ENCODE data around the gene RNF144B. TPM values are rescaled to one million over a fixed set of nuclear protein-coding genes. Genes with fewer than 3 reads are reported as not detected.

Gene RNF144B
- total and polyA plus RNA-seq, 2 donors (not counting 1 experiment from before 2014, with no cell fraction given) = 0.61 to 0.83 TPM

DNA sequence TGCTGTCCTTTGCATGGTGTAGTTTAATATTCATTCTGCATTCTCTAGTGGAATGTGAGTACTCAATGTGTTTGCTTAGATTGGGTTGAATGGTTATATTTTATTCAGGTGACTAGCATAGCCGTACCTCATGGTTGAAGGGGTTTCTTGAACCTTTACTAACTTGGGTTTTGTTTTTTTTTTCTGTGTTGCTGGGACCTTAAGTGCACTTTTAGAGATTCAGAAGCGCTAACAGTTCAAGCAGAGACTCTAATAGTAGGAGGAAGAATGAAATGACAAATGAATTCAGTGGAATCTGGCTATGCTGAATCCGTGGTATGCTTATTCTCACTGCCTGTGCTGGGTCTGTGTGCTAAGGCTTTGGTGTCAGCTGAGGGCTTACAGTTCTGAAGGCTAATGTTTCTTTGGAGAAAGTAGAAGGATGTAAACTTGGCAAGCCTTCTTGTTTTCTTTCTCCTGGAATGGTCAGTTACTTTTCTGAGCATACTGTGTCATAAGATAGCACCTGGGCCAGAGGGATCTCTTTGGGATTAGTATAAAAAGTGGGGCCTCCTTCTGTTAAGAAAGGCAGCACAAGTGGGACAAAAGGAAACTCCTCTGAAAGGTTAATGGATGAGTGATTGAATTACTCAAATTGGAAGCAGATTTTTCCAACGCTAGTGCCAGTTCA is 28.7 kb downstream of the RNF144B start:
- no peak overlapping the region for H3K4me3 ChIP-seq (replicated peaks in 1 of 4; ENCODE audit: control extremely low read depth in 1 of 4, insufficient read depth in 1 of 4, low read depth in 3 of 4, low read length in 4 of 4)
- no peak overlapping the region for H3K4me2 ChIP-seq (ENCODE audit: extremely low read depth, insufficient read depth, low read length)
- TF ChIP-seq, protein P1, sequence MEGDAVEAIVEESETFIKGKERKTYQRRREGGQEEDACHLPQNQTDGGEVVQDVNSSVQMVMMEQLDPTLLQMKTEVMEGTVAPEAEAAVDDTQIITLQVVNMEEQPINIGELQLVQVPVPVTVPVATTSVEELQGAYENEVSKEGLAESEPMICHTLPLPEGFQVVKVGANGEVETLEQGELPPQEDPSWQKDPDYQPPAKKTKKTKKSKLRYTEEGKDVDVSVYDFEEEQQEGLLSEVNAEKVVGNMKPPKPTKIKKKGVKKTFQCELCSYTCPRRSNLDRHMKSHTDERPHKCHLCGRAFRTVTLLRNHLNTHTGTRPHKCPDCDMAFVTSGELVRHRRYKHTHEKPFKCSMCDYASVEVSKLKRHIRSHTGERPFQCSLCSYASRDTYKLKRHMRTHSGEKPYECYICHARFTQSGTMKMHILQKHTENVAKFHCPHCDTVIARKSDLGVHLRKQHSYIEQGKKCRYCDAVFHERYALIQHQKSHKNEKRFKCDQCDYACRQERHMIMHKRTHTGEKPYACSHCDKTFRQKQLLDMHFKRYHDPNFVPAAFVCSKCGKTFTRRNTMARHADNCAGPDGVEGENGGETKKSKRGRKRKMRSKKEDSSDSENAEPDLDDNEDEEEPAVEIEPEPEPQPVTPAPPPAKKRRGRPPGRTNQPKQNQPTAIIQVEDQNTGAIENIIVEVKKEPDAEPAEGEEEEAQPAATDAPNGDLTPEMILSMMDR (conservative IDR thresholded peaks at IDR 0.05 in 1 of 2, IDR thresholded peaks at IDR 0.05 in 1 of 2; ENCODE audit: low read depth in 1 of 2, low read length in 2 of 2) = no peak
- TF ChIP-seq EZH2 (IDR thresholded peaks at IDR 0.05; ENCODE audit: low read length, missing control alignments) = no peak
- H4K20me1 ChIP-seq (ENCODE audit: control insufficient read depth, extremely low read depth, insufficient read depth, low read length) = no peaks in the 10 kb centered on the region
- no peak overlapping the region for H3K27ac ChIP-seq (ENCODE audit: insufficient read depth, low read length)
- H3K4me1 ChIP-seq (ENCODE audit: control insufficient read depth, extremely low read depth, insufficient read depth, low read length) = no peaks in the 10 kb centered on the region
- H3K79me2 ChIP-seq (ENCODE audit: control insufficient read depth, insufficient read depth, low read length) = no peaks in the 10 kb centered on the region
- no peaks in the 10 kb centered on the region for H3K9me3 ChIP-seq (ENCODE audit: control insufficient read depth, insufficient read depth, low read depth, low read length)
- H3K27me3 ChIP-seq (ENCODE audit: control insufficient read depth, insufficient read depth, low read length) = no peaks in the 10 kb centered on the region
- peak in 1 of 2 donors; percentile 64 for DNase-seq (ENCODE audit: low read depth in 2 of 2)
- no peak overlapping the region for H3K9ac ChIP-seq (ENCODE audit: insufficient read depth, low read length)
- H2AFZ ChIP-seq (ENCODE audit: low read length) = no peak overlapping the region
- H3K36me3 ChIP-seq (ENCODE audit: control insufficient read depth, insufficient read depth, low read length) = no peaks in the 10 kb centered on the region

DNA sequence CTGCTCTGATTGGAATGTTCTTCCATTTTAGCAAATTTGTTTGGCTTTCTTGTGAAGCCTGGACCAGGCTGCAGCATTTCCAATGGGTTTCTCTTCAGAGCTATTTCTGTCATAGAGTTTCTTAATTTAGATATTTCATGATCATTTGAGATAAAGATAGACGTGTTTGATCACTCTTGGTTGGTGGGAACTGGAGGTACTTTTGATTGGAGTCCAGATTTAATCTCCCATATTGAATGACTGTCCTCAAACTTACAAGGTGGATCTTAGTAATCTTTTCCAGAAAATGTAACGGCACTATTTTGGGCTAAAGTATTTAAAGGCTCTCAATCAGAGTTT is 29.2 kb downstream of the RNF144B start:
- no peaks in the 10 kb centered on the region for H3K79me2 ChIP-seq (ENCODE audit: control insufficient read depth, insufficient read depth, low read length)
- H3K4me2 ChIP-seq (ENCODE audit: extremely low read depth, insufficient read depth, low read length) = no peak overlapping the region
- H3K9ac ChIP-seq (ENCODE audit: insufficient read depth, low read length) = no peak overlapping the region
- no peaks in the 10 kb centered on the region for H3K27me3 ChIP-seq (ENCODE audit: control insufficient read depth, insufficient read depth, low read length)
- no peak overlapping the region for H3K4me3 ChIP-seq (replicated peaks in 1 of 4; ENCODE audit: control extremely low read depth in 1 of 4, insufficient read depth in 1 of 4, low read depth in 3 of 4, low read length in 4 of 4)
- H3K9me3 ChIP-seq (ENCODE audit: control insufficient read depth, insufficient read depth, low read depth, low read length) = no peaks in the 10 kb centered on the region
- H3K36me3 ChIP-seq (ENCODE audit: control insufficient read depth, insufficient read depth, low read length) = no peaks in the 10 kb centered on the region
- H4K20me1 ChIP-seq (ENCODE audit: control insufficient read depth, extremely low read depth, insufficient read depth, low read length) = no peaks in the 10 kb centered on the region
- no peak for DNase-seq (ENCODE audit: low read depth in 2 of 2)
- H3K4me1 ChIP-seq (ENCODE audit: control insufficient read depth, extremely low read depth, insufficient read depth, low read length) = no peaks in the 10 kb centered on the region
- H3K27ac ChIP-seq (ENCODE audit: insufficient read depth, low read length) = no peak overlapping the region
- TF ChIP-seq, protein P1 (conservative IDR thresholded peaks at IDR 0.05 in 1 of 2, IDR thresholded peaks at IDR 0.05 in 1 of 2; ENCODE audit: low read depth in 1 of 2, low read length in 2 of 2) = no peak
- TF ChIP-seq EZH2 (IDR thresholded peaks at IDR 0.05; ENCODE audit: low read length, missing control alignments) = no peak
- no peak overlapping the region for H2AFZ ChIP-seq (ENCODE audit: low read length)

DNA sequence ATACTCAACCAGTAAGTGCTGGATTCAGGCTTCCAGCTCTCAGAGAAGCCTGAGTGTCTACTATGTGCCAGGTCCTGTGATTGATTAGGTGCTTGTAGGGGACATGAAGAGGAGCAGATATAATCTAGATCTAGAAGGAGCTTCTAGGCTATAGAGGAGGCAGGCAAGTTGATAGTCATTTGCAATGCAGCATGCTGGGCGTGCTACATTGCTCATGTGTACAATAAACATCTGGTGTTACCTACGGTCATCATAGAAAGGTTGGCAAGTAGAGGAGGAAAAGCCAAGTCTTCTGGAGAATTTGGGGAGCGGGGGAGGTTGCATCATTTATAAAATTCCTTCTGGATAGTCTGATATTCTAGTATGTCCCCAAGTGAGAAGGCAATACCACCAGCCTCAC is 33.2 kb downstream of the RNF144B start:
- Histone ChIP-seq H3K4me2 (ENCODE audit: extremely low read depth, insufficient read depth, low read length) (no peak overlapping the region), H3K9ac (ENCODE audit: insufficient read depth, low read length) (no peak overlapping the region), H3K9me3 (ENCODE audit: control insufficient read depth, insufficient read depth, low read depth, low read length) (no peaks in the 10 kb centered on the region), H2AFZ (ENCODE audit: low read length) (no peak overlapping the region), H3K79me2 (ENCODE audit: control insufficient read depth, insufficient read depth, low read length) (no peaks in the 10 kb centered on the region), H3K36me3 (ENCODE audit: control insufficient read depth, insufficient read depth, low read length) (no peaks in the 10 kb centered on the region), H3K4me1 (ENCODE audit: control insufficient read depth, extremely low read depth, insufficient read depth, low read length) (no peaks in the 10 kb centered on the region), H3K4me3 (replicated peaks in 1 of 4; ENCODE audit: control extremely low read depth in 1 of 4, insufficient read depth in 1 of 4, low read depth in 3 of 4, low read length in 4 of 4) (no peak overlapping the region), H3K27me3 (ENCODE audit: control insufficient read depth, insufficient read depth, low read length) (no peaks in the 10 kb centered on the region), H3K27ac (ENCODE audit: insufficient read depth, low read length) (no peak overlapping the region), H4K20me1 (ENCODE audit: control insufficient read depth, extremely low read depth, insufficient read depth, low read length) (no peaks in the 10 kb centered on the region)
- DNase-seq (ENCODE audit: low read depth in 2 of 2) = no peak
- TF ChIP-seq, protein P1 (conservative IDR thresholded peaks at IDR 0.05 in 1 of 2, IDR thresholded peaks at IDR 0.05 in 1 of 2; ENCODE audit: low read depth in 1 of 2, low read length in 2 of 2) = no peak
- TF ChIP-seq EZH2 (IDR thresholded peaks at IDR 0.05; ENCODE audit: low read length, missing control alignments) = no peak

Data from fibroblast of lung (primary cell).